8988T (cell line): ENCODE results near the gene CACNG4.
A peak's percentile ranks its signal among the peaks of the same experiment; 100 is the strongest.
"Not testable (repeated sequence)": the region's sequence is repeated elsewhere in the genome, so short reads cannot be mapped to it uniquely, and the experiment has no call there.

Experiments used
- DNase-seq: peaks from one replicate; pipeline ENCODE4 v3.0.0; 2011

Gene CACNG4

GRCh38 chr17:66965801-66966262 lies 1.3 kb downstream of the CACNG4 start:
- DNase-seq = no peak

GRCh38 chr17:66966298-66966697 lies 1.8 kb downstream of the CACNG4 start:
- DNase-seq = no peak

GRCh38 chr17:66966704-66967418 lies 2.4 kb downstream of the CACNG4 start:
- DNase-seq = no peak

GRCh38 chr17:66967837-66968543 lies 3.5 kb downstream of the CACNG4 start:
- DNase-seq = no peak

GRCh38 chr17:66968916-66969315 lies 4.4 kb downstream of the CACNG4 start:
- no peak for DNase-seq

GRCh38 chr17:66970140-66970539 lies 5.6 kb downstream of the CACNG4 start:
- DNase-seq = no peak

GRCh38 chr17:66970797-66971196 lies 6.3 kb downstream of the CACNG4 start:
- no peak for DNase-seq

- no peak for DNase-seq
Observed at GRCh38 chr17:66971264-66971663, 6.8 kb downstream of the CACNG4 start.

GRCh38 chr17:66971730-66972441 lies 7.4 kb downstream of the CACNG4 start:
- DNase-seq = no peak

- not testable (repeated sequence) for DNase-seq
Observed at GRCh38 chr17:66972442-66972830, 7.9 kb downstream of the CACNG4 start.

- no peak for DNase-seq
Observed at GRCh38 chr17:66975188-66975587, 10.7 kb downstream of the CACNG4 start.

- peak; percentile 83 for DNase-seq
Observed at GRCh38 chr17:66975614-66976378, 11.3 kb downstream of the CACNG4 start.

GRCh38 chr17:66976379-66976663 lies 11.8 kb downstream of the CACNG4 start:
- no peak for DNase-seq

GRCh38 chr17:66976781-66977201 lies 12.3 kb downstream of the CACNG4 start:
- DNase-seq = no peak

GRCh38 chr17:66978514-66979061 lies 14.1 kb downstream of the CACNG4 start:
- no peak for DNase-seq

- DNase-seq = no peak
Observed at GRCh38 chr17:66980896-66981295, 16.4 kb downstream of the CACNG4 start.

GRCh38 chr17:66981983-66982508 lies 17.5 kb downstream of the CACNG4 start:
- no peak for DNase-seq

- no peak for DNase-seq
Observed at GRCh38 chr17:66983414-66984021, 19.0 kb downstream of the CACNG4 start.

- DNase-seq = no peak
Observed at GRCh38 chr17:66984730-66985129, 20.2 kb downstream of the CACNG4 start.

GRCh38 chr17:66985338-66986237 lies 21.1 kb downstream of the CACNG4 start:
- no peak for DNase-seq

GRCh38 chr17:66986659-66987058 lies 22.2 kb downstream of the CACNG4 start:
- no peak for DNase-seq
